CD14-positive monocyte (primary cell): ENCODE results near the gene PIK3R1. TPM values are rescaled to one million over a fixed set of nuclear protein-coding genes. Genes with fewer than 3 reads are reported as not detected.

Source experiments
- DNase-seq, 3 donors: peaks; one replicate each; pipeline ENCODE4 v3.0.0-alpha.2; 2011 to 2022
- H2AFZ ChIP-seq: 2 replicates; pipeline ENCODE4 v1.6.0; 2012; ENCODE audit warnings: mild to moderate bottlenecking, low read depth, low read length, inconsistent platforms; ENCODE audit not compliant: insufficient read depth, poor library complexity, severe bottlenecking
- H3K27ac ChIP-seq, 2 donors: 1 replicate in 1 of 2; 2 replicates in 1 of 2; pipeline ENCODE4 v1.5.1; 2012 to 2013; ENCODE audit warnings: low read length in 2 of 2, control low read depth in 1 of 2, inconsistent platforms in 1 of 2, low read depth in 1 of 2, mild to moderate bottlenecking in 1 of 2
- H3K27me3 ChIP-seq, 2 donors: one replicate each; pipeline versions ENCODE4 v1.6.0 to v1.6.1; 2011 to 2013; ENCODE audit warnings: low read length in 2 of 2; ENCODE audit not compliant: control insufficient read depth in 2 of 2, insufficient read depth in 2 of 2
- H3K36me3 ChIP-seq, 2 donors: replicated peaks in 1 of 2; 1 replicate in 1 of 2; 2 replicates in 1 of 2; pipeline versions ENCODE4 v1.5.1 to v1.6.1; 2012 to 2013; ENCODE audit warnings: low read length in 2 of 2, control low read depth in 1 of 2, inconsistent platforms in 1 of 2, mild to moderate bottlenecking in 1 of 2; ENCODE audit not compliant: insufficient read depth in 2 of 2, control insufficient read depth in 1 of 2
- H3K4me1 ChIP-seq, 2 donors: 1 replicate in 1 of 2; 2 replicates in 1 of 2; pipeline versions ENCODE4 v1.5.1 to v1.6.1; 2012 to 2013; ENCODE audit warnings: low read length in 2 of 2, control low read depth in 1 of 2, inconsistent platforms in 1 of 2, mild to moderate bottlenecking in 1 of 2, moderate library complexity in 1 of 2; ENCODE audit not compliant: insufficient read depth in 2 of 2, control insufficient read depth in 1 of 2
- H3K4me2 ChIP-seq: replicated peaks from 2 replicates; pipeline ENCODE3; 2012; ENCODE audit warnings: low read length, moderate library complexity, mild to moderate bottlenecking; ENCODE audit not compliant: poor library complexity, severe bottlenecking; ENCODE audit errors: extremely low read depth
- H3K4me3 ChIP-seq, 3 experiments: fragments of 200-600 bp in 1 of 3; sonication (generic) in 1 of 3; replicated peaks in 1 of 3; 1 replicate in 2 of 3; 2 replicates in 1 of 3; pipeline ENCODE4 v1.5.1; 2011 to 2013; ENCODE audit warnings: low read length in 3 of 3, mild to moderate bottlenecking in 3 of 3, control low read depth in 2 of 3, low read depth in 2 of 3, inconsistent platforms in 1 of 3, moderate library complexity in 1 of 3
- H3K79me2 ChIP-seq: 2 replicates; pipeline ENCODE4 v1.6.0; 2012; ENCODE audit warnings: mild to moderate bottlenecking, control low read depth, inconsistent platforms, low read length, moderate library complexity; ENCODE audit not compliant: insufficient read depth
- H3K9ac ChIP-seq: 2 replicates; pipeline ENCODE4 v1.6.0; 2017; ENCODE audit warnings: low read length, mild to moderate bottlenecking; ENCODE audit not compliant: insufficient read depth, poor library complexity, severe bottlenecking
- H3K9me3 ChIP-seq, 2 donors: replicated peaks in 1 of 2; 1 replicate in 1 of 2; 2 replicates in 1 of 2; pipeline versions ENCODE4 v1.5.1 to v1.6.1; 2012 to 2013; ENCODE audit warnings: low read length in 2 of 2, control low read depth in 1 of 2; ENCODE audit not compliant: control insufficient read depth in 1 of 2, insufficient read depth in 1 of 2
- H4K20me1 ChIP-seq: 2 replicates; pipeline ENCODE4 v1.6.0; 2012; ENCODE audit warnings: mild to moderate bottlenecking, low read length, control low read depth, moderate library complexity; ENCODE audit not compliant: insufficient read depth
- H3K27ac Mint-ChIP-seq, 7 donors: one replicate each; pipeline ENCODE4 v1.8.0; 2020; ENCODE audit warnings: mild to moderate bottlenecking in 7 of 7, mixed read lengths in 7 of 7, moderate library complexity in 6 of 7, inconsistent platforms in 2 of 7
- H3K27me3 Mint-ChIP-seq, 3 donors: one replicate each; pipeline ENCODE4 v1.8.0; 2021 to 2022; ENCODE audit warnings: low read depth in 3 of 3, mild to moderate bottlenecking in 3 of 3, mixed read lengths in 3 of 3, moderate library complexity in 3 of 3, inconsistent platforms in 1 of 3
- H3K36me3 Mint-ChIP-seq, 2 donors: one replicate each; pipeline ENCODE4 v1.8.0; 2020; ENCODE audit warnings: mixed read lengths in 2 of 2, inconsistent platforms in 1 of 2, mild to moderate bottlenecking in 1 of 2
- H3K4me1 Mint-ChIP-seq: one replicate; pipeline ENCODE4 v1.8.0; 2020; ENCODE audit warnings: mild to moderate bottlenecking, mixed read lengths
- H3K4me3 Mint-ChIP-seq, 2 donors: one replicate each; pipeline ENCODE4 v1.8.0; 2020; ENCODE audit warnings: mild to moderate bottlenecking in 2 of 2, mixed read lengths in 2 of 2, moderate library complexity in 1 of 2
- H3K9me3 Mint-ChIP-seq, 7 donors: one replicate each; pipeline ENCODE4 v1.8.0; 2020 to 2022; ENCODE audit warnings: mixed read lengths in 7 of 7, mild to moderate bottlenecking in 6 of 7, moderate library complexity in 6 of 7, inconsistent platforms in 2 of 7
- WGBS: methylation state at CpG from one replicate; pipeline ENCODE4 v1.1.5; 2013; ENCODE audit warnings: missing lambda C conversion rate; ENCODE audit not compliant: insufficient coverage; 5-methylcytosine and 5-hydroxymethylcytosine counted together
- intact Hi-C, 2 donors: fragments of 100-400 bp; cut with micrococcal nuclease; formaldehyde crosslinking; loops; one replicate each; pipeline versions ENCODE4 v1.15.0 to v1.15.1; 2023
- polyA plus RNA-seq, 3 donors: library from polyadenylated mRNA; depleted of rRNA in 1 of 3; unstranded in 2 of 3; stranded (reverse) in 1 of 3; fragments of 300-500 nt in 2 of 3; fragments of >200 nt in 1 of 3; fragmentation: Illumina TruSeq in 2 of 3; gene quantifications; 1 replicate in 2 of 3; 2 replicates in 1 of 3; pipeline ENCODE4 v1.2.3, GENCODE V29; 2012 to 2021
- TF ChIP-seq, protein P1 (sequence below): fragments of 200-600 bp; IDR thresholded peaks from one replicate; pipeline ENCODE4 v1.8.0; 2022; ENCODE audit warnings: antibody characterized with exemption, mild to moderate bottlenecking

Gene PIK3R1
- polyA plus RNA-seq, 3 donors = 9.5 to 25.5 (median 10.5) TPM

DNA sequence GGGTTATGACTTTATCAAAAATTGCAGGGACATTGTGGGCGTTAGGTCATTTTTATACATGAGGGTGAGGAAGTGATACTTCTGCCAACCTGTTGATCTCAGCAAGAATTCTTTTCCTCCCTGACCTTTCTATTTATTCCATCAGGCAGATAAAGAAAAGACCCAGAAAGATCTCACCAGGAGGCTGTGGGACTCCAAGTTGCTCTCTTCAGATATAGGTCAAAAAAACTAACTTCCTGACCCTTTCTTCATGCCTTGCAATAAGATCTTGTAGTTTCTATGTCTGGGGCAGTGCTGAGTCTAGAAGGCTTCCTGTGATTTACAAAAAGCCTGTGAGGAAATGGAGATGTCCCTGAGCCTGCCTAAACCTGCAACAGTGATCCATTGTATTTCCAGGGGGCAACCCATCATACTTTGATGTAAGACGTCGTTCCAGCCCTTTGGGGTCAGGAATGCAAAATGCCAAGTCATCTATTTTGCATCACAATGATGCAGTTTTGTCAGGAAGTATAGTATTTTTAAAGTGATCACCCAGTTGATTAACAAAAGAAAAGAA is 22.0 kb upstream of the PIK3R1 start:
- H4K20me1 ChIP-seq = no peaks in the 10 kb centered on the region
- H3K9me3 ChIP-seq = no peaks in the 10 kb centered on the region
- Mint-ChIP-seq H3K27ac (peak overlapping the region in 6 of 7 donors; percentile 60 to 83 (median 70)), H3K27me3 (no peaks in the 10 kb centered on the region), H3K4me3 (peak overlapping the region in 1 of 2 donors; percentile 2), H3K36me3 (no peaks in the 10 kb centered on the region), H3K4me1 (peaks cover 43% of the 10 kb centered on the region), H3K9me3 (no peaks in the 10 kb centered on the region)
- H3K79me2 ChIP-seq = no peaks in the 10 kb centered on the region
- peak overlapping the region; percentile 40 for H2AFZ ChIP-seq
- 0% methylated on average over 2 of the region's 3 CpGs for WGBS
- DNase-seq = peak in 1 of 3 donors; percentile 29
- H3K9ac ChIP-seq = no peak overlapping the region
- TF ChIP-seq, protein P1, sequence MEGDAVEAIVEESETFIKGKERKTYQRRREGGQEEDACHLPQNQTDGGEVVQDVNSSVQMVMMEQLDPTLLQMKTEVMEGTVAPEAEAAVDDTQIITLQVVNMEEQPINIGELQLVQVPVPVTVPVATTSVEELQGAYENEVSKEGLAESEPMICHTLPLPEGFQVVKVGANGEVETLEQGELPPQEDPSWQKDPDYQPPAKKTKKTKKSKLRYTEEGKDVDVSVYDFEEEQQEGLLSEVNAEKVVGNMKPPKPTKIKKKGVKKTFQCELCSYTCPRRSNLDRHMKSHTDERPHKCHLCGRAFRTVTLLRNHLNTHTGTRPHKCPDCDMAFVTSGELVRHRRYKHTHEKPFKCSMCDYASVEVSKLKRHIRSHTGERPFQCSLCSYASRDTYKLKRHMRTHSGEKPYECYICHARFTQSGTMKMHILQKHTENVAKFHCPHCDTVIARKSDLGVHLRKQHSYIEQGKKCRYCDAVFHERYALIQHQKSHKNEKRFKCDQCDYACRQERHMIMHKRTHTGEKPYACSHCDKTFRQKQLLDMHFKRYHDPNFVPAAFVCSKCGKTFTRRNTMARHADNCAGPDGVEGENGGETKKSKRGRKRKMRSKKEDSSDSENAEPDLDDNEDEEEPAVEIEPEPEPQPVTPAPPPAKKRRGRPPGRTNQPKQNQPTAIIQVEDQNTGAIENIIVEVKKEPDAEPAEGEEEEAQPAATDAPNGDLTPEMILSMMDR = no peak
- no peaks in the 10 kb centered on the region for H3K36me3 ChIP-seq
- intact Hi-C loops = loop anchor here (10.0 kb wide), 1 partner anchor 51 kb away; no protein-coding TSS in a partner anchor
- peak overlapping the region in 1 of 2 donors; percentile 57 for H3K27ac ChIP-seq
- H3K4me2 ChIP-seq = peak overlapping the region; percentile 4
- peaks cover 36 to 37% of the 10 kb centered on the region in 2 donors for H3K4me1 ChIP-seq
- H3K4me3 ChIP-seq = peak overlapping the region in 1 of 3 experiments; percentile 33
- no peaks in the 10 kb centered on the region for H3K27me3 ChIP-seq

DNA sequence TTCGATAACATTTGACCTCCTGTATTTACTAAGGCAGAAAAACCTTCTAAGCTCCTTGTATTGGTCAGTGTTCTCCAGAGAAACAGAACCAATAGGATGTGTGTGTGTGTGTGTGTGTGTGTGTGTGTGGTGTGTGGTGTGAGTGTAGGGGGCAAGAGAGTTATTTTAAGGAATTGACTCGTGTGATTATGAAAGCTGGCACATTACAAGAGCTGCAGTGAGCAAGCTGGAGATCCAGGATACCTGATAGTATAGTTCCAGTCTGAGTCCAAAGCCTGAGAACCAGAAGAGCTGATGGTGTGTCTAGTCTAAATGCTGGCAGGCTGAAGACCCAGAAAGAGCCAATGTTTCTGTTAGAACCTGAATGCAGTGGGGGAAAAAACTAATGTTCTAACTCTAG is 21.2 kb upstream of the PIK3R1 start:
- H3K9ac ChIP-seq = no peak overlapping the region

More for the DNA sequence above, 21.2 kb upstream of the PIK3R1 start:
- H3K4me3 ChIP-seq = no peak overlapping the region
- TF ChIP-seq, protein P1 = no peak
- H2AFZ ChIP-seq = no peak overlapping the region
- no peaks in the 10 kb centered on the region for H3K27me3 ChIP-seq
- DNase-seq = no peak
- no peaks in the 10 kb centered on the region for H3K36me3 ChIP-seq
- intact Hi-C loops = loop anchor here (10.0 kb wide), 1 partner anchor 50 kb away; no protein-coding TSS in a partner anchor
- Mint-ChIP-seq H3K27ac (peak overlapping the region in 6 of 7 donors; percentile 21 to 83 (median 55)), H3K27me3 (no peaks in the 10 kb centered on the region), H3K36me3 (no peaks in the 10 kb centered on the region), H3K4me3 (no peak overlapping the region), H3K9me3 (no peaks in the 10 kb centered on the region), H3K4me1 (peaks cover 43% of the 10 kb centered on the region)
- H3K27ac ChIP-seq = no peak overlapping the region
- no peaks in the 10 kb centered on the region for H3K79me2 ChIP-seq
- 0% methylated on average over 1 of the region's 2 CpGs for WGBS
- no peaks in the 10 kb centered on the region for H4K20me1 ChIP-seq
- no peak overlapping the region for H3K4me2 ChIP-seq
- no peaks in the 10 kb centered on the region for H3K9me3 ChIP-seq
- peaks cover 36 to 37% of the 10 kb centered on the region in 2 donors for H3K4me1 ChIP-seq
